GM23338 (cell line): ENCODE measurements around the gene DPH6.

ENCODE experiments used
- CTCF ChIP-seq, 2 experiments: fragments of 200-600 bp in 1 of 2; sonication (generic) in 1 of 2; conservative IDR thresholded peaks; 2 replicates each; pipeline versions ENCODE4 v1.5.1 to v1.6.1; 2016 to 2017; ENCODE audit warnings: antibody characterized with exemption in 2 of 2, low read depth in 2 of 2, mild to moderate bottlenecking in 2 of 2, moderate library complexity in 1 of 2
- ETS1 ChIP-seq: IDR thresholded peaks from 2 replicates; pipeline ENCODE4 v1.6.1; 2016; ENCODE audit warnings: antibody characterized with exemption
- EZH2 ChIP-seq: fragments of 200-600 bp; sonication (generic); IDR thresholded peaks from one replicate; pipeline ENCODE4 v1.8.0; 2017; ENCODE audit warnings: antibody characterized with exemption, mild to moderate bottlenecking, low read depth; ENCODE audit not compliant: unreplicated experiment
- EZH2phosphoT487 ChIP-seq: fragments of 200-600 bp; sonication (generic); IDR thresholded peaks from one replicate; pipeline ENCODE4 v1.8.1; 2018; ENCODE audit warnings: antibody characterized with exemption; ENCODE audit not compliant: unreplicated experiment
- JUNB ChIP-seq: IDR thresholded peaks from one replicate; pipeline ENCODE4 v1.6.1; 2016; ENCODE audit warnings: antibody characterized with exemption; ENCODE audit not compliant: unreplicated experiment
- NANOG ChIP-seq: IDR thresholded peaks from 2 replicates; pipeline ENCODE4 v1.6.1; 2016; ENCODE audit warnings: antibody characterized with exemption, borderline replicate concordance
- POLR2AphosphoS5 ChIP-seq: IDR thresholded peaks from 2 replicates; pipeline ENCODE4 v1.6.1; 2016; ENCODE audit warnings: antibody characterized with exemption, low read depth
- REST ChIP-seq: IDR thresholded peaks from one replicate; pipeline ENCODE4 v1.6.1; 2018; ENCODE audit warnings: antibody characterized with exemption; ENCODE audit not compliant: unreplicated experiment
- ZNF114 ChIP-seq: fragments of 250-450 bp; sonication (Bioruptor Pico); IDR thresholded peaks from 2 replicates; pipeline ENCODE4 v1.5.0; 2020; ENCODE audit warnings: mild to moderate bottlenecking, moderate library complexity
- ZNF331 ChIP-seq: fragments of 250-450 bp; sonication (Bioruptor Pico); IDR thresholded peaks from 2 replicates; pipeline ENCODE4 v1.5.0; 2020; ENCODE audit warnings: low read depth, mild to moderate bottlenecking, moderate library complexity

GRCh38 chr15:35519052-35519451 is 26.9 kb downstream of the DPH6 start:
- TF ChIP-seq CTCF (conservative IDR thresholded peaks at IDR 0.05; ENCODE audit: low read depth in 2 of 2) (no peak), POLR2AphosphoS5 (no peak), EZH2phosphoT487 (no peak), JUNB (no peak), ETS1 (no peak), EZH2 (no peak), NANOG (no peak), ZNF331 (no peak), REST (no peak), ZNF114 (CRISPR knock-in tag) (no peak)
